Sigmoid colon (tissue), 7 donors: Measurements from ENCODE around the gene LAMA4. TPM values are rescaled to one million over a fixed set of nuclear protein-coding genes. Genes with fewer than 3 reads are reported as not detected.

Experiments
- DNase-seq: peaks from one replicate; pipeline ENCODE4 v3.0.0-alpha.2; 2019
- H3K27ac ChIP-seq, 4 donors: fragments of 200-600 bp; sonication (generic); one replicate each; pipeline ENCODE4 v1.5.1; 2016 to 2019; ENCODE audit warnings: mild to moderate bottlenecking in 1 of 4
- H3K27me3 ChIP-seq, 3 donors: fragments of 200-600 bp; sonication (generic); one replicate each; pipeline ENCODE4 v1.5.1; 2019; ENCODE audit warnings: mild to moderate bottlenecking in 1 of 3
- H3K36me3 ChIP-seq, 4 donors: fragments of 200-600 bp; sonication (generic); one replicate each; pipeline ENCODE4 v1.5.1; 2016 to 2019
- H3K4me1 ChIP-seq, 4 donors: fragments of 200-600 bp; sonication (generic); one replicate each; pipeline ENCODE4 v1.5.1; 2017 to 2019
- H3K4me3 ChIP-seq, 4 donors: fragments of 200-600 bp; sonication (generic); one replicate each; pipeline ENCODE4 v1.5.1; 2017 to 2019; ENCODE audit warnings: mild to moderate bottlenecking in 2 of 4, moderate library complexity in 1 of 4
- H3K9me3 ChIP-seq, 4 donors: fragments of 200-600 bp in 3 of 4; sonication (generic) in 3 of 4; one replicate each; pipeline versions ENCODE4 v1.5.1 to v1.6.1; 2013 to 2019
- EP300 ChIP-seq, 4 donors: sonication (generic); formaldehyde crosslinking; IDR thresholded peaks; one replicate each; pipeline ENCODE4 v1.6.1; 2017; ENCODE audit warnings: antibody characterized with exemption in 4 of 4
- POLR2A ChIP-seq, 2 donors: fragments of 450-650 bp; IDR thresholded peaks; one replicate each; pipeline ENCODE4 v1.6.1; 2016; ENCODE audit warnings: antibody characterized with exemption in 2 of 2, mild to moderate bottlenecking in 2 of 2, moderate library complexity in 2 of 2
- POLR2AphosphoS5 ChIP-seq, 4 donors: sonication (generic); formaldehyde crosslinking; IDR thresholded peaks; one replicate each; pipeline ENCODE4 v1.6.1; 2017; ENCODE audit warnings: antibody characterized with exemption in 4 of 4
- WGBS, 2 donors: extraction: QIAGEN DNeasy Blood & Tissue Kit; methylation state at CpG; one replicate each; pipeline ENCODE4 v1.1.7; 2013; 5-methylcytosine and 5-hydroxymethylcytosine counted together
- intact Hi-C: fragments of 100-400 bp; cut with DNase I; formaldehyde crosslinking; loops from one replicate; pipeline ENCODE4 v1.15.1; 2023
- polyA plus RNA-seq, 3 donors: library from polyadenylated mRNA; stranded (reverse); fragments of 200-250 nt; gene quantifications; one replicate each; pipeline ENCODE4 v1.2.3, GENCODE V29; 2013
- total RNA-seq, 4 donors: library from RNA; depleted of rRNA; stranded (reverse); fragments of >200 nt; gene quantifications; one replicate each; pipeline ENCODE4 v1.1.0, GENCODE V29; 2016
- TF ChIP-seq, protein P1 (sequence below), 4 experiments: fragments of 450-650 bp in 3 of 4; fragments of 200-600 bp in 1 of 4; IDR thresholded peaks; one replicate each; pipeline ENCODE4 v1.5.1; 2016 to 2019; ENCODE audit warnings: antibody characterized with exemption in 4 of 4, mild to moderate bottlenecking in 3 of 4, moderate library complexity in 2 of 4
- donor health status: healthy with polysubstance abuse.
- donor health status: Bipolar disorder and iron deficiency.
- donor health status: healthy.

Gene LAMA4
- total and polyA plus RNA-seq, 7 donors, result 6.9 to 225 (median 95.3) TPM

DNA sequence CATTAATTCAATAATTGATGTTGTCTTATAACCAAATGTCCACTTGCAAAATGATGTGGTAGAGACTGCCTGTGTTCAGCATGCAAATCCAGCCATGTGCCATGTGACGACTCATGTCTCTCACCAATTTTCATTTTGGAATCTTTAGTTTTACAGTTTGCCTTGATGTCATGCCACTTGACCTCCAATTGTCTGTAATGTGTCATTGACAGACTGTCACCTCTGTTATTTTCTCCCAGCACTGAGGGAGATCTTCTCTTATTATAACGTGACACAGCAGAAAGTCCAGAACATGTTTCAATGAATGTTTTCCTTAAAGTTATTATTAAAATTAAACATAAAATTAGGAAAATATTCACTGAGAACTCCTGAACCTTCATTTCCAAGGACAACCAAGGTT lies 56.7 kb downstream of the LAMA4 start:
- Histone ChIP-seq H3K4me1 (peaks cover 0 to 15% (median 6%) of the 10 kb centered on the region in 4 donors), H3K4me3 (no peak overlapping the region), H3K9me3 (no peaks in the 10 kb centered on the region), H3K36me3 (peaks cover 0 to 59% (median 11%) of the 10 kb centered on the region in 4 donors), H3K27me3 (no peaks in the 10 kb centered on the region), H3K27ac (peak overlapping the region in 2 of 4 donors; percentile 20 to 36)
- TF ChIP-seq POLR2A (IDR thresholded peaks at IDR 0.05), result no peak
- intact Hi-C loops, result no loop called here
- DNase-seq, result no peak
- WGBS, 2 donors, result 92 to 97% methylated on average over 2 of the region's 2 CpGs

DNA sequence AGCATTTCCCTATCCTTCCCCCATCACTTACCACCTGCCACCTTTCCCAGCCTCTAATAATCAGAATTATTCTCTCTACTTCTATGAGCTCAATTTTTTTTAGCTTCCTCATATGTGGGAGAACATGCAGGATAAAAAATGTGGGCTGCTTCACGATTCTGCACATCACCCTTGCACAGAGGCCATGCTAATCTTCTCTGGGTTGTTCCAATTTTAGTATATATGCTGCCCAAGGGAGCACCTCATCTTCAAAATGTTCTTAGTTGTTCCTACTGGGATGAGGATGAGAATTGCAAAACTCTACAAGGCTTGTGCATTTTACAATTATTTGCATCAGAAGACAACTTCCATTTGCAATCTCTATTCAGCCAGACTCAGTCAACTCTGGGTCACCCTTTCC lies 58.1 kb downstream of the LAMA4 start:
- Histone ChIP-seq H3K4me3 (no peak overlapping the region), H3K27me3 (no peaks in the 10 kb centered on the region), H3K4me1 (peaks cover 0 to 17% (median 9%) of the 10 kb centered on the region in 4 donors), H3K27ac (no peak overlapping the region), H3K9me3 (no peaks in the 10 kb centered on the region), H3K36me3 (peaks cover 0 to 61% (median 14%) of the 10 kb centered on the region in 4 donors)
- intact Hi-C loops, result no loop called here
- no peak for DNase-seq
- TF ChIP-seq POLR2A (IDR thresholded peaks at IDR 0.05) (no peak), POLR2AphosphoS5 (IDR thresholded peaks at IDR 0.05) (no peak), EP300 (IDR thresholded peaks at IDR 0.05) (no peak)
- TF ChIP-seq, protein P1, sequence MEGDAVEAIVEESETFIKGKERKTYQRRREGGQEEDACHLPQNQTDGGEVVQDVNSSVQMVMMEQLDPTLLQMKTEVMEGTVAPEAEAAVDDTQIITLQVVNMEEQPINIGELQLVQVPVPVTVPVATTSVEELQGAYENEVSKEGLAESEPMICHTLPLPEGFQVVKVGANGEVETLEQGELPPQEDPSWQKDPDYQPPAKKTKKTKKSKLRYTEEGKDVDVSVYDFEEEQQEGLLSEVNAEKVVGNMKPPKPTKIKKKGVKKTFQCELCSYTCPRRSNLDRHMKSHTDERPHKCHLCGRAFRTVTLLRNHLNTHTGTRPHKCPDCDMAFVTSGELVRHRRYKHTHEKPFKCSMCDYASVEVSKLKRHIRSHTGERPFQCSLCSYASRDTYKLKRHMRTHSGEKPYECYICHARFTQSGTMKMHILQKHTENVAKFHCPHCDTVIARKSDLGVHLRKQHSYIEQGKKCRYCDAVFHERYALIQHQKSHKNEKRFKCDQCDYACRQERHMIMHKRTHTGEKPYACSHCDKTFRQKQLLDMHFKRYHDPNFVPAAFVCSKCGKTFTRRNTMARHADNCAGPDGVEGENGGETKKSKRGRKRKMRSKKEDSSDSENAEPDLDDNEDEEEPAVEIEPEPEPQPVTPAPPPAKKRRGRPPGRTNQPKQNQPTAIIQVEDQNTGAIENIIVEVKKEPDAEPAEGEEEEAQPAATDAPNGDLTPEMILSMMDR (IDR thresholded peaks at IDR 0.05), result no peak
- 56 to 84% methylated on average over 1 of the region's 1 CpG for whole genome bisulfite sequencing, 2 donors

DNA sequence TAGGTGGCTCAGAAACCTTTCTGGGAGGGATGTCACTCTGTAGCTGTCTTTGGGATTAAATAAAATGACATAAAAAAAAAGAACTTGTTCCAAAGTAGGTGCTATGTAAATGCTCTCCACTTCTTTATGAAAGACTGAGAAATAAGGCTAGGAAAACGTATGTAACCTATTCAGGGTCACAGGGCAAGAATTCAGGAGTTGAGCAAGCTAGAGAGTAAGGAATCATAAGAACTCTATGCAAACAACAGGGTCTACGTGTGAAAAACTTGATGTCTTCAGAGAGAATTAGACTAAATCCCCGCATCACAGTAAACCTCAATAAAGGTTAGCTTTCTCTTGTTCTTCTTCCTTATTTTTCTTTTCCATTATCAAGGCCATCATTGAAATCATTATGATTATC lies 59.2 kb downstream of the LAMA4 start:
- no peaks in the 10 kb centered on the region for H3K9me3 ChIP-seq
- intact Hi-C loops, result no loop called here
- TF ChIP-seq POLR2AphosphoS5 (IDR thresholded peaks at IDR 0.05), result no peak
- no peak for TF ChIP-seq EP300 (IDR thresholded peaks at IDR 0.05)
- TF ChIP-seq, protein P1 (IDR thresholded peaks at IDR 0.05), result no peak
- TF ChIP-seq POLR2A (IDR thresholded peaks at IDR 0.05), result no peak
- WGBS, 2 donors, result 67 to 74% methylated on average over 3 of the region's 3 CpGs
- peak overlapping the region in 2 of 4 donors; percentile 15 to 30 for H3K27ac ChIP-seq
- no peak overlapping the region for H3K4me3 ChIP-seq
- peaks cover 0 to 27% (median 18%) of the 10 kb centered on the region in 4 donors for H3K4me1 ChIP-seq
- H3K27me3 ChIP-seq, result no peaks in the 10 kb centered on the region
- DNase-seq, result no peak
- peaks cover 0 to 58% (median 13%) of the 10 kb centered on the region in 4 donors for H3K36me3 ChIP-seq

DNA sequence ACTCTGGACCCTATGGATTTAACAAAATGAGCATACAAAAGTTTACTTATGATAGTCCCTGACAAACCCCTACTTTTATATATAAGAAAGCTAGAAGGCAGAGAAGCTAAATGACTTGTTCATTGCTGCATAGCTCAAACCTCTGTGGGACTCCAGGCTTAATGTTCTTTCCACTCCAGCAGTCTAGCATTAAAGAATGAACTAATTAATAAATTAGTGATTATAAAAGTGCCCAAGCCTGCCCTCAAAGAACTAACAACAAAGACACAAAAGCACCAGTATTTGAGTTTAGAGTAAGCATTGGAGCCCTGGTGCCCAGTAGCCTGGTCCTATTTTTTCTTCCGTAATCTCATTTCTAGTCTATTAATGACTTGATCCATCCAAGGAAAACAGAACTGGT lies 59.9 kb downstream of the LAMA4 start:
- peak overlapping the region; percentile 15 to 43 (median 26) for H3K27ac ChIP-seq
- intact Hi-C loops, result no loop called here
- peaks cover 0 to 52% (median 10%) of the 10 kb centered on the region in 4 donors for H3K36me3 ChIP-seq

DNA sequence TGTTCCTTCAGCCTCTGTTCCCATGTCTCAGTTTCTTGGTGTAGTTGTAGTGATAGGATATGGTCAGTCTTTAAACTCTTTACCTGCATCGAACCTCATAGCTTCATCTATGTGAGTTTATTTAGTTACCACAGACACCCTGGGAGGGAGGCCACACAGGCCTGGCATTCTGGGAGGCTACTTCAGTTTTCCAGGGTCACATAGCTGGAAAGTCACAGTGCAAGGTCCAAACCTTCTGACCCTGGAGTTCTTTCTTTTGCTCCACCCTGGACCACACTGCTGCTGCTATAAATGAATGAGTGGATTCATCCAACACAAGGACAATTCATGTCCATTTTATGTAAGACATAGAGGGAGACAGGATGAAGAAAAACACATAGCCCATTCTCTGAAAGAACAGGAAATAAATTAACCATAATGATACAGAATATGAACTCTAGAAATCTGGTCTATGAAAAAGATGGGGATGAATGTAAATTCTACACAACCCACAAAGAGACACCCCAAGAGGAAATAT lies 60.8 kb downstream of the LAMA4 start:
- no peak for TF ChIP-seq POLR2A (IDR thresholded peaks at IDR 0.05)
- TF ChIP-seq, protein P1 (IDR thresholded peaks at IDR 0.05), result no peak
- no peak for TF ChIP-seq EP300 (IDR thresholded peaks at IDR 0.05)
- no peak for TF ChIP-seq POLR2AphosphoS5 (IDR thresholded peaks at IDR 0.05)
- Histone ChIP-seq H3K9me3 (no peaks in the 10 kb centered on the region), H3K36me3 (peaks cover 0 to 49% (median 10%) of the 10 kb centered on the region in 4 donors), H3K4me3 (no peak overlapping the region), H3K4me1 (peaks cover 0 to 36% (median 26%) of the 10 kb centered on the region in 4 donors), H3K27ac (peak overlapping the region; percentile 21 to 56 (median 36)), H3K27me3 (no peaks in the 10 kb centered on the region)
- DNase-seq, result no peak
- 41 to 92% methylated on average over 1 of the region's 1 CpG for WGBS, 2 donors
- intact Hi-C loops, result no loop called here

More for the DNA sequence above, 59.9 kb downstream of the LAMA4 start:
- no peak overlapping the region for H3K4me3 ChIP-seq
- DNase-seq, result no peak
- WGBS, 2 donors, result 96 to 99% methylated on average over 1 of the region's 1 CpG
- TF ChIP-seq POLR2A (IDR thresholded peaks at IDR 0.05), result no peak
- H3K9me3 ChIP-seq, result no peaks in the 10 kb centered on the region
- H3K4me1 ChIP-seq, result peaks cover 0 to 34% (median 24%) of the 10 kb centered on the region in 4 donors
- H3K27me3 ChIP-seq, result no peaks in the 10 kb centered on the region

DNA sequence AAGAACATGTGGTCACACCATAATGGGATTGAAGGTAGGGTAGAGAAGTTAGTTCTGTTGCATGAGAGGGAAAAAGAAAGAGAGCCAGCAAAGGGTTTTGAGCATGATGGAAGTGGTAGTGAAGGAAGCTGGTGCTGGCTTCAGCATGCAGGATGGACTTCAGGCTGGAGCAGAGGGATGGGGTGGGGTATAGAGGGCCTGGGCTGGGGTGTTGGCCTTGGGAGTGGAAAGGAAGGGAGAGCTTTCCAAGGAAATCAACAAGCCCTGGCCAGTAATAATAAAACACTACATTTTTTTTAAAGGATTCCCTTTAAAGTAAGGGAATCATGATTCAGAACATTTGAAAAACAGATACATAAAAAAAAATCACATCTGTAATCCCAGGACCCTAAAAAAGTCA lies 61.2 kb downstream of the LAMA4 start:
- Histone ChIP-seq H3K4me3 (no peak overlapping the region), H3K36me3 (peaks cover 0 to 49% (median 13%) of the 10 kb centered on the region in 4 donors), H3K27ac (peak overlapping the region in 3 of 4 donors; percentile 11 to 56 (median 43)), H3K9me3 (no peaks in the 10 kb centered on the region), H3K27me3 (no peaks in the 10 kb centered on the region), H3K4me1 (peaks cover 0 to 34% (median 27%) of the 10 kb centered on the region in 4 donors)
- intact Hi-C loops, result no loop called here
- DNase-seq, result no peak
- TF ChIP-seq POLR2AphosphoS5 (IDR thresholded peaks at IDR 0.05) (no peak), EP300 (IDR thresholded peaks at IDR 0.05) (no peak), POLR2A (IDR thresholded peaks at IDR 0.05) (no peak)
- TF ChIP-seq, protein P1 (IDR thresholded peaks at IDR 0.05), result no peak
